HL-60/S4 treated with phorbol 12-myristate 13-acetate at 8.2 ng/mL for 4 days and 3 days (cell line): ENCODE measurements around the gene SHOX.
"Not testable (repeated sequence)": the region's sequence is repeated elsewhere in the genome, so short reads cannot be mapped to it uniquely, and the experiment has no call there.

Experiments
- in situ Hi-C: fragments of 300-500 bp; cut with MboI; formaldehyde crosslinking; loops from 2 replicates; pipeline ENCODE4 v1.15.0; 2022; ENCODE audit warnings: low sequenced_read_pairs

Gene SHOX

GRCh38 chrX:636981-637659, 6.5 kb downstream of the SHOX start:
- in situ Hi-C loops: no loop called here

GRCh38 chrX:637660-638481, 7.3 kb downstream of the SHOX start:
- in situ Hi-C loops: no loop called here

- in situ Hi-C loops: no loop called here
Observed at GRCh38 chrX:638482-639131, 8.0 kb downstream of the SHOX start.

- in situ Hi-C loops: no loop called here
Observed at GRCh38 chrX:639151-639550, 8.6 kb downstream of the SHOX start.

GRCh38 chrX:640641-641040, 10.1 kb downstream of the SHOX start:
- in situ Hi-C loops: no loop called here

- in situ Hi-C loops: no loop called here
Observed at GRCh38 chrX:641671-642435, 11.3 kb downstream of the SHOX start.

- in situ Hi-C loops: no loop called here
Observed at GRCh38 chrX:642436-643240, 12.0 kb downstream of the SHOX start.

- in situ Hi-C loops: no loop called here
Observed at GRCh38 chrX:643241-643595, 12.6 kb downstream of the SHOX start.

- in situ Hi-C loops: no loop called here
Observed at GRCh38 chrX:643911-644303, 13.3 kb downstream of the SHOX start.

- in situ Hi-C loops: no loop called here
Observed at GRCh38 chrX:644304-645281, 14.0 kb downstream of the SHOX start.

GRCh38 chrX:646228-646495, 15.6 kb downstream of the SHOX start:
- in situ Hi-C loops: no loop called here

- in situ Hi-C loops: no loop called here
Observed at GRCh38 chrX:646796-647195, 16.2 kb downstream of the SHOX start.

- in situ Hi-C loops: no loop called here
Observed at GRCh38 chrX:649166-649565, 18.6 kb downstream of the SHOX start.

GRCh38 chrX:650324-650723, 19.7 kb downstream of the SHOX start:
- in situ Hi-C loops: no loop called here

- in situ Hi-C loops: no loop called here
Observed at GRCh38 chrX:650811-651210, 20.2 kb downstream of the SHOX start.

- in situ Hi-C loops: not testable (repeated sequence)
Observed at GRCh38 chrX:651922-652321, 21.3 kb downstream of the SHOX start.

- in situ Hi-C loops: no loop called here
Observed at GRCh38 chrX:652341-652741, 21.8 kb downstream of the SHOX start.

GRCh38 chrX:653306-653705, 22.7 kb downstream of the SHOX start:
- in situ Hi-C loops: no loop called here

- in situ Hi-C loops: no loop called here
Observed at GRCh38 chrX:661154-661553, 30.6 kb downstream of the SHOX start.

GRCh38 chrX:662126-662525, 31.5 kb downstream of the SHOX start:
- in situ Hi-C loops: no loop called here
